CD1c-positive myeloid dendritic cell (primary cell): ENCODE results near the gene CAPN5.

ENCODE experiments used
- DNase-seq: peaks from one replicate; pipeline ENCODE4 v3.0.0-alpha.2; 2016; ENCODE audit errors: extremely low spot score

The CAPN5 gene

GRCh38 chr11:77117492-77117891 is 50.7 kb downstream of the CAPN5 start:
- no peak for DNase-seq

- DNase-seq, result no peak
Measured at GRCh38 chr11:77118086-77118485, 51.3 kb downstream of the CAPN5 start.

GRCh38 chr11:77118971-77119370 is 52.2 kb downstream of the CAPN5 start:
- DNase-seq, result no peak

- DNase-seq, result no peak
Measured at GRCh38 chr11:77119531-77119936, 52.8 kb downstream of the CAPN5 start.

GRCh38 chr11:77120571-77120970 is 53.8 kb downstream of the CAPN5 start:
- DNase-seq, result no peak

- DNase-seq, result no peak
Measured at GRCh38 chr11:77121096-77121640, 54.4 kb downstream of the CAPN5 start.

- no peak for DNase-seq
Measured at GRCh38 chr11:77121876-77122575, 55.3 kb downstream of the CAPN5 start.

GRCh38 chr11:77122576-77123212 is 55.9 kb downstream of the CAPN5 start:
- no peak for DNase-seq

- no peak for DNase-seq
Measured at GRCh38 chr11:77123591-77123990, 56.8 kb downstream of the CAPN5 start.

- DNase-seq, result no peak
Measured at GRCh38 chr11:77124041-77124440, 57.3 kb downstream of the CAPN5 start.

GRCh38 chr11:77124488-77124887 is 57.7 kb downstream of the CAPN5 start:
- no peak for DNase-seq

GRCh38 chr11:77125191-77125590 is 58.4 kb downstream of the CAPN5 start:
- no peak for DNase-seq

- DNase-seq, result no peak
Measured at GRCh38 chr11:77125695-77126094, 58.9 kb downstream of the CAPN5 start.

- no peak for DNase-seq
Measured at GRCh38 chr11:77126156-77126775, 59.5 kb downstream of the CAPN5 start.

- no peak for DNase-seq
Measured at GRCh38 chr11:77126861-77127234, 60.1 kb downstream of the CAPN5 start.

GRCh38 chr11:77127235-77127911 is 60.6 kb downstream of the CAPN5 start:
- peak; percentile 58 for DNase-seq

GRCh38 chr11:77127920-77128691 is 61.3 kb downstream of the CAPN5 start, which contains the start of gene MYO7A:
TSS of gene MYO7A (plus strand) at chr11:77128246. CDS start at chr11:77130635, 2,389 bp downstream.
- no peak for DNase-seq

GRCh38 chr11:77129069-77129841 is 62.5 kb downstream of the CAPN5 start:
- no peak for DNase-seq

- no peak for DNase-seq
Measured at GRCh38 chr11:77129842-77130756, 63.3 kb downstream of the CAPN5 start.
